Transverse colon (tissue), 4 donors: ENCODE measurements around the gene EPB42. TPM values are rescaled to one million over a fixed set of nuclear protein-coding genes. Genes with fewer than 3 reads are reported as not detected.

Experiments
- DNase-seq: peaks from one replicate; pipeline ENCODE4 v3.0.0-alpha.2; 2019
- H3K27ac ChIP-seq, 4 donors: fragments of 200-600 bp; sonication (generic); 2 replicates each; pipeline ENCODE4 v1.5.1; 2016 to 2018; ENCODE audit warnings: inconsistent platforms in 4 of 4
- H3K27me3 ChIP-seq: fragments of 200-600 bp; sonication (generic); 2 replicates; pipeline ENCODE4 v1.5.1; 2017; ENCODE audit warnings: inconsistent platforms
- H3K36me3 ChIP-seq, 4 donors: fragments of 200-600 bp; sonication (generic); 2 replicates each; pipeline ENCODE4 v1.5.1; 2017 to 2019; ENCODE audit warnings: inconsistent platforms in 4 of 4
- H3K4me1 ChIP-seq, 4 donors: fragments of 200-600 bp; sonication (generic); 2 replicates each; pipeline ENCODE4 v1.5.1; 2017 to 2020; ENCODE audit warnings: inconsistent platforms in 4 of 4
- H3K4me3 ChIP-seq, 4 donors: fragments of 200-600 bp; sonication (generic); 1 replicate in 1 of 4; 2 replicates in 3 of 4; pipeline versions ENCODE4 v1.5.1 to v1.6.1; 2017 to 2019; ENCODE audit warnings: inconsistent platforms in 4 of 4
- H3K9me3 ChIP-seq, 2 donors: fragments of 200-600 bp; sonication (generic); 2 replicates each; pipeline ENCODE4 v1.5.1; 2017 to 2019; ENCODE audit warnings: inconsistent platforms in 2 of 2
- EP300 ChIP-seq: sonication (generic); formaldehyde crosslinking; IDR thresholded peaks from one replicate; pipeline ENCODE4 v1.6.1; 2017; ENCODE audit warnings: antibody characterized with exemption, low read depth
- POLR2A ChIP-seq: fragments of 450-650 bp; IDR thresholded peaks from one replicate; pipeline ENCODE4 v1.6.1; 2016; ENCODE audit warnings: antibody characterized with exemption, mild to moderate bottlenecking, moderate library complexity
- POLR2AphosphoS5 ChIP-seq, 3 donors: sonication (generic); formaldehyde crosslinking; IDR thresholded peaks; one replicate each; pipeline ENCODE4 v1.6.1; 2016; ENCODE audit warnings: antibody characterized with exemption in 3 of 3
- WGBS, 2 donors: methylation state at CpG; one replicate each; pipeline ENCODE4 v1.1.5; 2018; ENCODE audit warnings: low coverage in 1 of 2; 5-methylcytosine and 5-hydroxymethylcytosine counted together
- in situ Hi-C, 4 donors: fragments of 200-750 bp; cut with MboI; loops; one replicate each; pipeline versions ENCODE4 v1.15.0 to v1.15.1; 2017; ENCODE audit warnings: low sequenced_read_pairs in 3 of 4, low pct_ligation_motif_present in 1 of 4, low pct_unique_long_range_greater_than_20kb in 1 of 4
- intact Hi-C: fragments of 100-400 bp; cut with DNase I; formaldehyde crosslinking; loops from one replicate; pipeline ENCODE4 v1.15.1; 2023; ENCODE audit warnings: low total_unique reads
- small RNA-seq, 4 donors: library from RNA; depleted of rRNA; stranded (forward); fragments of <200 nt; gene quantifications; one replicate each; pipeline ENCODE3, GENCODE V24; 2016
- total RNA-seq, 4 donors: library from RNA; depleted of rRNA; stranded (reverse); fragments of >200 nt; gene quantifications; one replicate each; pipeline ENCODE4 v1.1.0, GENCODE V29; 2016
- TF ChIP-seq, protein P1 (sequence below), 5 experiments: fragments of 200-600 bp in 3 of 5; fragments of 450-650 bp in 2 of 5; sonication (generic) in 3 of 5; IDR thresholded peaks; 1 replicate in 2 of 5; 2 replicates in 3 of 5; pipeline ENCODE4 v1.5.1; 2016 to 2017; ENCODE audit warnings: antibody characterized with exemption in 5 of 5, inconsistent platforms in 3 of 5, mild to moderate bottlenecking in 2 of 5, moderate library complexity in 1 of 5

The EPB42 gene
- total RNA-seq, 4 donors from 2014 or later, result not detected

GRCh38 chr15:43153269-43153668 lies 67.5 kb downstream of the EPB42 start:
- Histone ChIP-seq H3K4me1 (no peaks in the 10 kb centered on the region), H3K4me3 (no peak overlapping the region), H3K27me3 (no peaks in the 10 kb centered on the region), H3K27ac (no peak overlapping the region), H3K9me3 (no peaks in the 10 kb centered on the region), H3K36me3 (peaks cover 0 to 60% (median 27%) of the 10 kb centered on the region in 4 donors)
- TF ChIP-seq POLR2A, result no peak
- TF ChIP-seq, protein P1, sequence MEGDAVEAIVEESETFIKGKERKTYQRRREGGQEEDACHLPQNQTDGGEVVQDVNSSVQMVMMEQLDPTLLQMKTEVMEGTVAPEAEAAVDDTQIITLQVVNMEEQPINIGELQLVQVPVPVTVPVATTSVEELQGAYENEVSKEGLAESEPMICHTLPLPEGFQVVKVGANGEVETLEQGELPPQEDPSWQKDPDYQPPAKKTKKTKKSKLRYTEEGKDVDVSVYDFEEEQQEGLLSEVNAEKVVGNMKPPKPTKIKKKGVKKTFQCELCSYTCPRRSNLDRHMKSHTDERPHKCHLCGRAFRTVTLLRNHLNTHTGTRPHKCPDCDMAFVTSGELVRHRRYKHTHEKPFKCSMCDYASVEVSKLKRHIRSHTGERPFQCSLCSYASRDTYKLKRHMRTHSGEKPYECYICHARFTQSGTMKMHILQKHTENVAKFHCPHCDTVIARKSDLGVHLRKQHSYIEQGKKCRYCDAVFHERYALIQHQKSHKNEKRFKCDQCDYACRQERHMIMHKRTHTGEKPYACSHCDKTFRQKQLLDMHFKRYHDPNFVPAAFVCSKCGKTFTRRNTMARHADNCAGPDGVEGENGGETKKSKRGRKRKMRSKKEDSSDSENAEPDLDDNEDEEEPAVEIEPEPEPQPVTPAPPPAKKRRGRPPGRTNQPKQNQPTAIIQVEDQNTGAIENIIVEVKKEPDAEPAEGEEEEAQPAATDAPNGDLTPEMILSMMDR (IDR thresholded peaks at IDR 0.05), result no peak
- no peak for TF ChIP-seq POLR2AphosphoS5 (IDR thresholded peaks at IDR 0.05)
- TF ChIP-seq EP300, result no peak
- intact Hi-C loops, result no loop called here
- in situ Hi-C loops, result no loop called here
- DNase-seq, result no peak

- Histone ChIP-seq H3K4me1 (no peaks in the 10 kb centered on the region), H3K27me3 (no peaks in the 10 kb centered on the region), H3K9me3 (no peaks in the 10 kb centered on the region), H3K36me3 (peaks cover 0 to 76% (median 31%) of the 10 kb centered on the region in 4 donors), H3K27ac (no peak overlapping the region), H3K4me3 (no peak overlapping the region)
- intact Hi-C loops, result no loop called here
- 91 to 100% methylated on average over 2 of the region's 2 CpGs for WGBS, 2 donors
- TF ChIP-seq, protein P1 (IDR thresholded peaks at IDR 0.05), result no peak
- no peak for TF ChIP-seq POLR2AphosphoS5 (IDR thresholded peaks at IDR 0.05)
- TF ChIP-seq EP300, result no peak
- no peak for TF ChIP-seq POLR2A
- DNase-seq, result no peak
- in situ Hi-C loops, result no loop called here
Measured at GRCh38 chr15:43151688-43152087, 69.1 kb downstream of the EPB42 start.

GRCh38 chr15:43150191-43150929 lies 70.5 kb downstream of the EPB42 start:
- no peak overlapping the region for H3K27ac ChIP-seq
- in situ Hi-C loops (no loop called here), intact Hi-C loops (no loop called here)
- no peak for DNase-seq
- H3K4me3 ChIP-seq, result no peak overlapping the region
- no peaks in the 10 kb centered on the region for H3K27me3 ChIP-seq
- 92 to 97% methylated on average over 5 of the region's 5 CpGs for WGBS, 2 donors
- H3K9me3 ChIP-seq, result no peaks in the 10 kb centered on the region
- peaks cover 0 to 76% (median 32%) of the 10 kb centered on the region in 4 donors for H3K36me3 ChIP-seq
- TF ChIP-seq POLR2AphosphoS5 (IDR thresholded peaks at IDR 0.05) (no peak), EP300 (no peak), POLR2A (no peak)
- TF ChIP-seq, protein P1 (IDR thresholded peaks at IDR 0.05), result no peak
- H3K4me1 ChIP-seq, result no peaks in the 10 kb centered on the region

Small RNAs within 50 kb of the gene (small RNA-seq; reads per million reads assigned to genes)
- 0 reads per million in 4 donors for gene RF00019

Other genes with a start within 250 kb of the EPB42 start
- gene UBR1, start 115.0 kb downstream of the EPB42 start, total RNA-seq, result 100 to 1,000 TPM in 1 of 4 donors, 10 to 100 TPM in 3; 21.3 to 108 (median 34.2) TPM
- 100 to 1,000 TPM in 1 of 4 donors, 10 to 100 TPM in 3; 21.3 to 367 (median 39.6) TPM for gene TMEM62, start 87.4 kb downstream of the EPB42 start, total RNA-seq
- gene CCNDBP1, start 35.6 kb downstream of the EPB42 start, total RNA-seq, result 100 to 1,000 TPM in 1 of 4 donors, 10 to 100 TPM in 3; 20.7 to 120 (median 80.0) TPM
- gene TGM5, start 45.9 kb upstream of the EPB42 start, total RNA-seq, result 10 to 100 TPM in 1 of 4 donors, not detected in 3; 12.1 TPM
- not detected for gene TGM7, start 81.2 kb upstream of the EPB42 start, total RNA-seq
- gene LCMT2, start 109.6 kb upstream of the EPB42 start, total RNA-seq, result 1 to 10 TPM; 3.0 to 6.4 (median 3.4) TPM
- gene ZSCAN29, start 150.0 kb upstream of the EPB42 start, total RNA-seq, result 10 to 100 TPM; 25.1 to 33.7 (median 29.8) TPM
- gene TUBGCP4, start 150.1 kb upstream of the EPB42 start, total RNA-seq, result 10 to 100 TPM; 12.7 to 25.1 (median 16.0) TPM